GM12878 (cell line): ENCODE measurements around the gene IL17RB. TPM values are rescaled to one million over a fixed set of nuclear protein-coding genes. Genes with fewer than 3 reads are reported as not detected.

Experiments used
- ATAC-seq: fragments of 200-7000 bp; cut with Tn5 transposase; 3 replicates; pipeline ENCODE4 v1.9.1; 2020; ENCODE audit warnings: mild to moderate bottlenecking, moderate library complexity
- BruUV-seq: library from RNA; stranded (reverse); fragments of 400-500 nt; replicated peaks from 2 replicates; lab custom pipeline; 2021; lab: Mats Ljungman, UMichigan
- CTCF ChIA-PET: fragments of 300-600 bp; sonication (Branson Sonifier 250); formaldehyde crosslinking; extraction: SDS; loops from one replicate; lab custom pipeline; 2021; ENCODE audit warnings: inconsistent platforms; lab: Yijun Ruan, JAX
- POLR2A ChIA-PET: fragments of 350-600 bp; formaldehyde crosslinking; extraction: SDS; loops from one replicate; lab custom pipeline; 2021; ENCODE audit warnings: inconsistent platforms; lab: Charles Lee
- RAD21 ChIA-PET: fragments of 300-600 bp; sonication (Branson Sonifier 250); formaldehyde crosslinking; loops from one replicate; lab custom pipeline; 2023; ENCODE audit warnings: antibody characterized with exemption; ENCODE audit not compliant: unreplicated experiment; lab: Charles Lee
- SMC1A ChIA-PET: fragments of 300-600 bp; sonication (Branson Sonifier 250); formaldehyde crosslinking; loops from one replicate; lab custom pipeline; 2023; ENCODE audit not compliant: unreplicated experiment, uncharacterized antibody; lab: Charles Lee
- DNase-seq: peaks from one replicate; pipeline ENCODE4 v3.0.0-alpha.2; 2011; ENCODE audit warnings: low read depth, low spot score
- FAIRE-seq: peaks from 3 replicates; lab custom pipeline; 2011; peaks lifted over from hg19 to GRCh38; lab: Jason Lieb, UNC
- H2AFZ ChIP-seq: 2 replicates; pipeline ENCODE4 v1.6.0; 2011; ENCODE audit warnings: low read depth, low read length, control low read depth; ENCODE audit not compliant: control insufficient read depth
- H3K27ac ChIP-seq: 2 replicates; pipeline ENCODE4 v1.5.1; 2011; ENCODE audit warnings: control low read depth; ENCODE audit not compliant: control insufficient read depth, insufficient read depth
- H3K27me3 ChIP-seq, 2 experiments: replicated peaks in 1 of 2; 2 replicates each; pipeline versions ENCODE4 v1.6.0 to v1.6.1; 2011; ENCODE audit warnings: low read length in 1 of 2; ENCODE audit not compliant: control insufficient read depth in 2 of 2, insufficient read depth in 2 of 2
- H3K36me3 ChIP-seq, 2 experiments: 2 replicates each; pipeline ENCODE4 v1.5.1; 2011; ENCODE audit warnings: low read length in 1 of 2; ENCODE audit not compliant: control insufficient read depth in 2 of 2, insufficient read depth in 2 of 2
- H3K4me1 ChIP-seq: 2 replicates; pipeline ENCODE4 v1.6.1; 2011; ENCODE audit warnings: mild to moderate bottlenecking, low read length, moderate library complexity, mixed read lengths; ENCODE audit not compliant: control insufficient read depth, insufficient read depth
- H3K4me2 ChIP-seq: 2 replicates; pipeline ENCODE4 v1.6.0; 2011; ENCODE audit warnings: control low read depth; ENCODE audit not compliant: control insufficient read depth, insufficient read depth
- H3K4me3 ChIP-seq: fragments of 200-600 bp; sonication (generic); 2 replicates; pipeline ENCODE4 v1.5.1; 2016
- H3K79me2 ChIP-seq: 2 replicates; pipeline ENCODE4 v1.6.0; 2011; ENCODE audit warnings: low read length; ENCODE audit not compliant: control insufficient read depth, insufficient read depth
- H3K9ac ChIP-seq: 2 replicates; pipeline ENCODE4 v1.8.0; 2011; ENCODE audit warnings: low read length, control low read depth, mixed read lengths; ENCODE audit not compliant: control insufficient read depth, insufficient read depth
- H3K9me3 ChIP-seq: replicated peaks from 3 replicates; pipeline ENCODE4 v1.5.1; 2011; ENCODE audit warnings: mild to moderate bottlenecking, low read length; ENCODE audit not compliant: control insufficient read depth, insufficient read depth
- H4K20me1 ChIP-seq: 2 replicates; pipeline ENCODE4 v1.6.0; 2011; ENCODE audit not compliant: control insufficient read depth, insufficient read depth
- BMI1 ChIP-seq: fragments of 450-650 bp; IDR thresholded peaks from 2 replicates; pipeline ENCODE4 v1.6.1; 2016; ENCODE audit warnings: mild to moderate bottlenecking, moderate library complexity, borderline replicate concordance
- DPF2 ChIP-seq: fragments of 450-650 bp; IDR thresholded peaks from 2 replicates; pipeline ENCODE4 v1.6.1; 2017; ENCODE audit warnings: mild to moderate bottlenecking
- HDAC2 ChIP-seq: fragments of 200-600 bp; sonication (generic); IDR thresholded peaks from 2 replicates; pipeline ENCODE4 v1.6.1; 2017
- KDM1A ChIP-seq: fragments of 200-600 bp; sonication (generic); IDR thresholded peaks from 2 replicates; pipeline ENCODE4 v1.6.1; 2016; ENCODE audit warnings: borderline replicate concordance
- MLLT1 ChIP-seq: fragments of 450-650 bp; IDR thresholded peaks from 2 replicates; pipeline ENCODE4 v1.6.1; 2016; ENCODE audit warnings: mild to moderate bottlenecking
- NFYA ChIP-seq: IDR thresholded peaks from 2 replicates; pipeline ENCODE4 v1.6.1; 2011; ENCODE audit warnings: low read depth, mild to moderate bottlenecking, low read length, improper control_type of control experiment, borderline replicate concordance
- NR2C1 ChIP-seq: fragments of 450-650 bp; IDR thresholded peaks from 2 replicates; pipeline ENCODE4 v1.6.1; 2017; ENCODE audit warnings: antibody characterized with exemption, mild to moderate bottlenecking, moderate library complexity
- POLR2A ChIP-seq: IDR thresholded peaks from 2 replicates; pipeline ENCODE4 v1.6.1; 2011; ENCODE audit warnings: low read depth, mild to moderate bottlenecking, low read length
- POLR2AphosphoS5 ChIP-seq: IDR thresholded peaks from 2 replicates; pipeline ENCODE4 v1.6.1; 2011; ENCODE audit warnings: mild to moderate bottlenecking, low read length, inconsistent platforms
- SMAD1 ChIP-seq: fragments of 450-650 bp; IDR thresholded peaks from 2 replicates; pipeline ENCODE4 v1.6.1; 2018; ENCODE audit warnings: mild to moderate bottlenecking, low read depth; ENCODE audit not compliant: partially characterized antibody
- SRF ChIP-seq, 2 experiments: IDR thresholded peaks; 2 replicates each; pipeline ENCODE4 v1.6.1; 2011; ENCODE audit warnings: low read depth in 2 of 2, low read length in 2 of 2, mild to moderate bottlenecking in 1 of 2, moderate library complexity in 1 of 2
- ZNF217 ChIP-seq: fragments of 450-650 bp; IDR thresholded peaks from 2 replicates; pipeline ENCODE4 v1.6.1; 2017; ENCODE audit warnings: antibody characterized with exemption, mild to moderate bottlenecking
- ZNF24 ChIP-seq: fragments of 450-650 bp; IDR thresholded peaks from 2 replicates; pipeline ENCODE4 v1.6.1; 2017; ENCODE audit warnings: antibody characterized with exemption, mild to moderate bottlenecking
- ZSCAN29 ChIP-seq: fragments of 450-650 bp; IDR thresholded peaks from 2 replicates; pipeline ENCODE4 v1.6.1; 2017; ENCODE audit warnings: mild to moderate bottlenecking, moderate library complexity
- WGBS: methylation state at CpG from one replicate; pipeline ENCODE4 v1.1.6; 2016; ENCODE audit warnings: low lambda C conversion rate; ENCODE audit not compliant: insufficient replicate concordance, insufficient coverage; ENCODE audit errors: missing lambda C conversion rate; 5-methylcytosine and 5-hydroxymethylcytosine counted together
- in situ Hi-C: fragments of 300-500 bp; cut with MboI; formaldehyde crosslinking; loops from 9 replicates; pipeline ENCODE4 v1.14.3; 2018; ENCODE audit warnings: mixed read lengths
- intact Hi-C: fragments of 100-400 bp; cut with micrococcal nuclease; formaldehyde crosslinking; loops from one replicate; pipeline ENCODE4 v1.14.2; 2022; ENCODE audit not compliant: unreplicated experiment
- polyA plus RNA-seq, 11 experiments: library from polyadenylated mRNA; depleted of rRNA in 4 of 11; unstranded in 6 of 11; stranded (reverse) in 5 of 11; fragments of >200 nt; fragmentation: Nextera tagmentation in 4 of 11; fragmentation: Illumina TruSeq in 1 of 11; extraction: Ambion mirVana in 4 of 11; extraction: Trizol in 1 of 11; gene quantifications; 1 replicate in 1 of 11; 2 replicates in 10 of 11; pipeline versions ENCODE4 v1.2.1 to v1.2.3, GENCODE V29; 2011 to 2016; ENCODE audit warnings: inconsistent platforms in 2 of 11, missing spikeins in 2 of 11, low read depth in 1 of 11
- total RNA-seq, 4 experiments: library from RNA; depleted of rRNA in 3 of 4; stranded (reverse); fragments of >200 nt in 3 of 4; fragmentation: Illumina TruSeq in 1 of 4; extraction: Trizol in 1 of 4; gene quantifications; 2 replicates each; pipeline versions ENCODE4 v1.2.1 to v1.2.3, GENCODE V29; 2013 to 2021
- TF ChIP-seq, protein P1 (sequence below): fragments of 150-350 bp; IDR thresholded peaks from 2 replicates; pipeline ENCODE4 v1.6.1; 2016; ENCODE audit warnings: low read depth, low read length

Gene IL17RB
- total and polyA plus RNA-seq, 10 of the 15 experiments (the other 5 are each of a cell fraction or from before 2014, with no cell fraction given) = 1.9 to 17.2 (median 2.9) TPM

- 46% methylated on average over 17 of the region's 17 CpGs for WGBS
- no peak overlapping the region for H2AFZ ChIP-seq
- ChIA-PET CTCF (no interaction called here), SMC1A (interaction anchor here (0.7 kb wide), 1 partner anchor 8 kb away, joined by 4 read pairs; no protein-coding TSS in a partner anchor), POLR2A (no interaction called here), RAD21 (no interaction called here)
- H3K4me1 ChIP-seq = no peaks in the 10 kb centered on the region
- H3K27ac ChIP-seq = no peak overlapping the region
- intact Hi-C loops (no loop called here), in situ Hi-C loops (no loop called here)
- H3K79me2 ChIP-seq = no peaks in the 10 kb centered on the region
- FAIRE-seq = no peak
- TF ChIP-seq NFYA (no peak), SMAD1 (no peak), POLR2AphosphoS5 (no peak), BMI1 (no peak), NR2C1 (no peak), ZNF24 (no peak), SRF (IDR thresholded peaks at IDR 0.05; ENCODE audit: low read depth in 2 of 2, low read length in 2 of 2) (no peak), ZNF217 (no peak), KDM1A (no peak), DPF2 (no peak), HDAC2 (no peak), MLLT1 (no peak), ZSCAN29 (no peak), POLR2A (no peak)
- TF ChIP-seq, protein P1, sequence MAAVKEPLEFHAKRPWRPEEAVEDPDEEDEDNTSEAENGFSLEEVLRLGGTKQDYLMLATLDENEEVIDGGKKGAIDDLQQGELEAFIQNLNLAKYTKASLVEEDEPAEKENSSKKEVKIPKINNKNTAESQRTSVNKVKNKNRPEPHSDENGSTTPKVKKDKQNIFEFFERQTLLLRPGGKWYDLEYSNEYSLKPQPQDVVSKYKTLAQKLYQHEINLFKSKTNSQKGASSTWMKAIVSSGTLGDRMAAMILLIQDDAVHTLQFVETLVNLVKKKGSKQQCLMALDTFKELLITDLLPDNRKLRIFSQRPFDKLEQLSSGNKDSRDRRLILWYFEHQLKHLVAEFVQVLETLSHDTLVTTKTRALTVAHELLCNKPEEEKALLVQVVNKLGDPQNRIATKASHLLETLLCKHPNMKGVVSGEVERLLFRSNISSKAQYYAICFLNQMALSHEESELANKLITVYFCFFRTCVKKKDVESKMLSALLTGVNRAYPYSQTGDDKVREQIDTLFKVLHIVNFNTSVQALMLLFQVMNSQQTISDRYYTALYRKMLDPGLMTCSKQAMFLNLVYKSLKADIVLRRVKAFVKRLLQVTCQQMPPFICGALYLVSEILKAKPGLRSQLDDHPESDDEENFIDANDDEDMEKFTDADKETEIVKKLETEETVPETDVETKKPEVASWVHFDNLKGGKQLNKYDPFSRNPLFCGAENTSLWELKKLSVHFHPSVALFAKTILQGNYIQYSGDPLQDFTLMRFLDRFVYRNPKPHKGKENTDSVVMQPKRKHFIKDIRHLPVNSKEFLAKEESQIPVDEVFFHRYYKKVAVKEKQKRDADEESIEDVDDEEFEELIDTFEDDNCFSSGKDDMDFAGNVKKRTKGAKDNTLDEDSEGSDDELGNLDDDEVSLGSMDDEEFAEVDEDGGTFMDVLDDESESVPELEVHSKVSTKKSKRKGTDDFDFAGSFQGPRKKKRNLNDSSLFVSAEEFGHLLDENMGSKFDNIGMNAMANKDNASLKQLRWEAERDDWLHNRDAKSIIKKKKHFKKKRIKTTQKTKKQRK = no peak
- H3K27me3 ChIP-seq = no peaks in the 10 kb centered on the region
- no peak overlapping the region for H3K4me3 ChIP-seq
- ATAC-seq = no peak
- no peak overlapping the region for H3K9ac ChIP-seq
- no peaks in the 10 kb centered on the region for H4K20me1 ChIP-seq
- H3K4me2 ChIP-seq = no peak overlapping the region
- DNase-seq = no peak
- BruUV-seq = no TSS peak
- no peaks in the 10 kb centered on the region for H3K9me3 ChIP-seq
- H3K36me3 ChIP-seq = peaks cover 4% of the 10 kb centered on the region in 2 experiments; a peak in 3 of 4 replicates
Measured at GRCh38 chr3:53817809-53818208, 28.6 kb upstream of the IL17RB start.
